AG04449 (cell line): ENCODE measurements around the gene NHERF1.

Experiments used
- CTCF ChIA-PET: fragments of 350-600 bp; formaldehyde crosslinking; extraction: SDS; loops from one replicate; lab custom pipeline; 2021; ENCODE audit warnings: antibody characterized with exemption; lab: Yijun Ruan, JAX
- POLR2A ChIA-PET: fragments of 400-600, 350-600 bp; formaldehyde crosslinking; extraction: SDS; loops from one replicate; lab custom pipeline; 2020; ENCODE audit warnings: antibody characterized with exemption, inconsistent platforms; lab: Yijun Ruan, JAX
- DNase-seq: peaks from one replicate; pipeline ENCODE4 v3.0.0-alpha.2; 2010; ENCODE audit warnings: low read depth, low spot score
- H3K4me3 ChIP-seq: 2 replicates; pipeline ENCODE4 v1.5.1; 2011; ENCODE audit warnings: low read depth, mild to moderate bottlenecking, control low read depth, low read length
- TF ChIP-seq, protein P1 (sequence below): IDR thresholded peaks from one replicate; pipeline ENCODE4 v1.5.1; 2011; ENCODE audit warnings: mild to moderate bottlenecking, moderate library complexity, low read length, control low read depth, inconsistent platforms; ENCODE audit not compliant: insufficient read depth; ENCODE audit errors: missing control alignments

Gene NHERF1

DNA sequence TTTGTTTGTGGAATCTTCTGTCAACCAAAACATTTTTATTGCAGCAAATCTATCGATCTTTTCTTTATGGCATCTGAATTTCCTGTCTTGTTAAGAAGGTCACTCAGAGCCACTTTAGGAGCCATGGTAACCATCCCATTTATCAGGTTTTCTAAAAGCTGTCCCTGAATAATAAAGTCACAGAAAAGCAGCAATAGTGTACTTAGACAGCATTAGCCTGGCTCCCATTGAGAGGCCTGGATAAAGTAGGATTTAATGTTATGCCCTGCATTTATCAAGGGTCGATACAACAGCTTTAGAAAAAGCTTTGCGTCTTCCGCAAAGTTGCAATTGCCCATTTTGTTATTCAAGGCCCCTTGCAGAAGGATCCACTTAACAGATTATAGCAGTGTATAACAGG is 25.6 kb upstream of the NHERF1 start:
- CTCF ChIA-PET = no interaction called here
- TF ChIP-seq, protein P1, sequence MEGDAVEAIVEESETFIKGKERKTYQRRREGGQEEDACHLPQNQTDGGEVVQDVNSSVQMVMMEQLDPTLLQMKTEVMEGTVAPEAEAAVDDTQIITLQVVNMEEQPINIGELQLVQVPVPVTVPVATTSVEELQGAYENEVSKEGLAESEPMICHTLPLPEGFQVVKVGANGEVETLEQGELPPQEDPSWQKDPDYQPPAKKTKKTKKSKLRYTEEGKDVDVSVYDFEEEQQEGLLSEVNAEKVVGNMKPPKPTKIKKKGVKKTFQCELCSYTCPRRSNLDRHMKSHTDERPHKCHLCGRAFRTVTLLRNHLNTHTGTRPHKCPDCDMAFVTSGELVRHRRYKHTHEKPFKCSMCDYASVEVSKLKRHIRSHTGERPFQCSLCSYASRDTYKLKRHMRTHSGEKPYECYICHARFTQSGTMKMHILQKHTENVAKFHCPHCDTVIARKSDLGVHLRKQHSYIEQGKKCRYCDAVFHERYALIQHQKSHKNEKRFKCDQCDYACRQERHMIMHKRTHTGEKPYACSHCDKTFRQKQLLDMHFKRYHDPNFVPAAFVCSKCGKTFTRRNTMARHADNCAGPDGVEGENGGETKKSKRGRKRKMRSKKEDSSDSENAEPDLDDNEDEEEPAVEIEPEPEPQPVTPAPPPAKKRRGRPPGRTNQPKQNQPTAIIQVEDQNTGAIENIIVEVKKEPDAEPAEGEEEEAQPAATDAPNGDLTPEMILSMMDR = no peak
- DNase-seq = no peak
- POLR2A ChIA-PET = no interaction called here
- no peak overlapping the region for H3K4me3 ChIP-seq

DNA sequence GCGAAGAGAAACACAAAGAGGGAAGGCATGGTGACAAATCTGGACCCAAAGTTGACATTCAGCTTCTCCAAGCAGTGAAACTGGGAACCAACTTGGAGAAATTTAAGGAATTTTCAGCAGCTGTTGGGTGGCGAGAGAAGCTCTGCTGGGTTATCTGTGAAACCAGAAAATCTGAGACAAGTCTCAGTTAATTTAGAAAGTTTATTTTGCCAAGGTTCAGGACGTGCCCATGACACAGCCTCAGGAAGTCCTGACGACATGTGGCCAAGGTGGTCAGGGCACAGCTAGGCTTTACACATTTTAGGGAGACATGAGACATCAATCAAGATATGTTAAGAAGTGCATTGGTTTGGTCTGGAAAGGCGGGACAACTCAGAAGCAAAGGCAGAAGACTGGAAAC is 24.5 kb upstream of the NHERF1 start:
- POLR2A ChIA-PET = no interaction called here
- TF ChIP-seq, protein P1 = no peak
- DNase-seq = no peak
- CTCF ChIA-PET = no interaction called here
- H3K4me3 ChIP-seq = no peak overlapping the region

DNA sequence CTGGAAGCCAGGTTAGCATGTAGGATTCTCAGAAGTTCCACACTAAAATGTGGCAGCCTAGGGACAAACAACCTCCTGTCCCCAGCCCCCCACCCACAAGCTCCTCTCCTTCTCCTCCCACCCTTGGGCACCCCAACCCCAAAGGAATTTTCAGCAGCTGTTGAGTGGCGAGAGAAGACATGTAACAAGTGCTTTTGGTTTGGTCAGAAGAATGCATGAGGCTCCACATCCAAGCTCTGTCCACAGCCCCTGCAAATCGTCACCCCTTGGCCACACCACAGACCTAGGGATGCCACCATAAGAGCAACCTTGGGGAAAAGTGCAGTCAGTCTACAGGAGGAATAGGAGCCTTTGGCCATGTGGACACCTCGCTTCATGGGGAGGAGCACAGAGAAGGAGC is 23.3 kb upstream of the NHERF1 start:
- no peak overlapping the region for H3K4me3 ChIP-seq
- TF ChIP-seq, protein P1 = no peak
- DNase-seq = no peak
- POLR2A ChIA-PET = no interaction called here
- CTCF ChIA-PET = no interaction called here

DNA sequence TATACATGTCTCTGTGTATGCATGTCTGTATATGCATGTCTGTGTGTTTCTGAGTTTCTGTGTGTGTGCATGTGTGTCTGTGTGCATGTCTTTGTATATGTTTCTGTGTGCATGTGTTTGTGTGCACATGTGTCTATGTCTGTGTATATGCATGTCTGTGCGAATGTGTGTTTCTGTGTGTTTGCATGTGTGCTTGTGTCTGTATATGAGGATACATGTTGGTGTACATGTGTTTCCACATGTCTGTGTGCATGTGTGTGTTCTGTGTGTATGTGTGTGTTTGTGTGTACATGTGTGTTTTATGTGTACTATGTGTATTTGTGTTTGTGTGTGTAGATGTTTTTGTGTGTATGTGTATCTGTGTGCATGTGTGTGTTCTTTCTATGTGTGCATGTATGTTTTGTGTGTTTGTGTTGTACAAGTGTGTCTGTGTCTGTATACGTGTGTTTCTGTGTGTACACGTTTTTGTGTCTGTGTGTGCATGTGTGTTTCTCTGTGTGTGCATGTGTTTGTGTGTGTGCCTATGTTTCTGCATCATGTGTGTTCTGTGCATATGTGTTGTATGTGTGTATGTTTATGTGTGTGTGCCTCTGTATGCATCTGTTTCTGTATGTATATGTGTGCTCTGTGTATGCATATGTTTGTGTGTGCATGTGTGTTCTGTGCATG is 20.3 kb upstream of the NHERF1 start:
- CTCF ChIA-PET = no interaction called here
- no peak for DNase-seq
- TF ChIP-seq, protein P1 = no peak

GRCh38 chr17:74728702-74729075 is 19.7 kb upstream of the NHERF1 start:
- H3K4me3 ChIP-seq = no peak overlapping the region
- POLR2A ChIA-PET = no interaction called here
- DNase-seq = no peak
- CTCF ChIA-PET = no interaction called here
- TF ChIP-seq, protein P1 = no peak

More for the DNA sequence above, 20.3 kb upstream of the NHERF1 start:
- POLR2A ChIA-PET = no interaction called here
- no peak overlapping the region for H3K4me3 ChIP-seq

DNA sequence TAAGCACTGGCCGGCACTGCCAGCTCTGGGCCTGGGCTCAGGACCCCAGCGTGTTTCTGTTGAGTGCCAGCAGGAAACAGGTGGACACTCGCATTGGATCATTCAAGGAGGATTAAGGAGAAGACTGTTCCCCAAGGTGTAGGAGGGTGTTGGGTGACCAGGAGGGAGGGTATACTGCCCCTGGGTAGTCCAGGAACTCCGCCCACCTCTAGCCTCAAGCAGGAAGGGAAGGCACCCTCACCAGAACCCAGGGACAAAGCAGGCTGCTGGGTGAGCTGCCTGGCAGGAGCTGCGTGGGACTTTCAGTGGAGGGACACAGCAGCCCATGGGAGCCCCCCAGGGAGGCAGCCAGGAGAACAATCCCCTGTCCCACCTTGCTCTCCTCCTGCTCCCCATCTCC is 19.1 kb upstream of the NHERF1 start:
- ChIA-PET CTCF (no interaction called here), POLR2A (no interaction called here)
- DNase-seq = no peak
- no peak overlapping the region for H3K4me3 ChIP-seq
- TF ChIP-seq, protein P1 = no peak
